Brain microvascular endothelial cell (primary cell): ENCODE measurements around the gene GRID1.

Experiments used
- DNase-seq: peaks from one replicate; pipeline ENCODE4 v3.0.0-alpha.2; 2020
- H3K27ac ChIP-seq: fragments of 250-450 bp; sonication (Bioruptor Pico); 2 replicates; pipeline ENCODE4 v1.5.1; 2020; ENCODE audit warnings: mild to moderate bottlenecking, moderate library complexity
- H3K27me3 ChIP-seq: fragments of 250-450 bp; sonication (Bioruptor Pico); replicated peaks from 2 replicates; pipeline ENCODE4 v1.5.1; 2020; ENCODE audit warnings: mild to moderate bottlenecking
- H3K36me3 ChIP-seq: fragments of 250-450 bp; sonication (Bioruptor Pico); replicated peaks from 2 replicates; pipeline ENCODE4 v1.5.1; 2020; ENCODE audit warnings: mild to moderate bottlenecking
- H3K4me3 ChIP-seq: 2 replicates; pipeline ENCODE4 v1.5.1; 2011; ENCODE audit warnings: low read depth, mild to moderate bottlenecking, control low read depth, low read length, moderate library complexity
- in situ Hi-C: cut with HindIII; loops from 2 replicates; pipeline ENCODE4 v1.10.0; 2017; ENCODE audit warnings: low sequenced_read_pairs, low pct_ligation_motif_present
- TF ChIP-seq, protein P1 (sequence below): IDR thresholded peaks from 2 replicates; pipeline ENCODE4 v1.5.1; 2011; ENCODE audit warnings: low read depth, mild to moderate bottlenecking, moderate library complexity, low read length, control low read depth, inconsistent platforms; ENCODE audit errors: missing control alignments

GRID1 gene

DNA sequence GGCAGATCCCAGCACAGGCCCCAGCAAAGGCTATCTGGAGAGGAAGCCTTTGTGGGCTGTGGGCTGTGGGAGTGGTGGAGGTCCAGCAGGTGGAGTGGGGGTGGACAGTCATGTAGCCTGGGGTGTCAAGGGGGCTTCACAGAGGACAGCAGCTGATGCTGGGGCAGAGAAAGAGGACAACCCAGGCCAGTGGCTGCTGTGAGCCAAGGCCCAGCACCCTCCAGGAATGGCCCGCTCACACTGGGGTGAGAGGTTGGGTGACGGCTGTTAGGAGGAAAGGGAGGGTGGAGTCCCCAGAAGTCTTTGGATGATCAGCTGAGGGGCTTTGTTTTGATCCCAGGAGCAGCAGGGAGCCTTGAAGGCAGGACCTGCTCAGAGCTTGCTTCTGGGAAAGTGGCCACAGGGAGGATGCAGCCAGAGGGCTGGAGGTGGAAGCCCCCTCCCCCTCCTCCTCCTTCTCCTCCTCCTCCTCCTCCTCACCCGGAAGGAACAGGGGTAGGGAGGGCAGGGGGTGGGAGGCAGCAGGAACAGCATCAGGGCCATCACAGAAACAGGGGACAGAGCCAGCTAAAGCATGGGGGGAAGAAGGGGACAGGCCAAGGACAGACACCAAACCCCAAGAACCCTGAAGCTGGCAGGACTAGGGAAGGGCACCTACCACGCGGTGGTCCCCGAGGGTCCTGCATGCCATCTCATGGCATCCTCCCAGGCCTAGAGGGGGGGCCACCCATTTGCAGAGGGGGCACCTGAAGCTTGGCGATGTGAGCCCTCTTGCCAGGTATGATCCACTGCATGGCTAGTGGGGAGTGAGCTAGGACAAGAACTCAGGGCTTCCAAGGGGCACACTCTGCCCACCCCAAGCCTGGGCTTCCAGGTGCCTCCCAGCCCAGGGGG lies 144.9 kb downstream of the GRID1 start:
- TF ChIP-seq, protein P1, sequence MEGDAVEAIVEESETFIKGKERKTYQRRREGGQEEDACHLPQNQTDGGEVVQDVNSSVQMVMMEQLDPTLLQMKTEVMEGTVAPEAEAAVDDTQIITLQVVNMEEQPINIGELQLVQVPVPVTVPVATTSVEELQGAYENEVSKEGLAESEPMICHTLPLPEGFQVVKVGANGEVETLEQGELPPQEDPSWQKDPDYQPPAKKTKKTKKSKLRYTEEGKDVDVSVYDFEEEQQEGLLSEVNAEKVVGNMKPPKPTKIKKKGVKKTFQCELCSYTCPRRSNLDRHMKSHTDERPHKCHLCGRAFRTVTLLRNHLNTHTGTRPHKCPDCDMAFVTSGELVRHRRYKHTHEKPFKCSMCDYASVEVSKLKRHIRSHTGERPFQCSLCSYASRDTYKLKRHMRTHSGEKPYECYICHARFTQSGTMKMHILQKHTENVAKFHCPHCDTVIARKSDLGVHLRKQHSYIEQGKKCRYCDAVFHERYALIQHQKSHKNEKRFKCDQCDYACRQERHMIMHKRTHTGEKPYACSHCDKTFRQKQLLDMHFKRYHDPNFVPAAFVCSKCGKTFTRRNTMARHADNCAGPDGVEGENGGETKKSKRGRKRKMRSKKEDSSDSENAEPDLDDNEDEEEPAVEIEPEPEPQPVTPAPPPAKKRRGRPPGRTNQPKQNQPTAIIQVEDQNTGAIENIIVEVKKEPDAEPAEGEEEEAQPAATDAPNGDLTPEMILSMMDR = no peak
- H3K27me3 ChIP-seq = no peaks in the 10 kb centered on the region
- in situ Hi-C loops = no loop called here
- no peaks in the 10 kb centered on the region for H3K36me3 ChIP-seq
- no peak for DNase-seq
- H3K4me3 ChIP-seq = no peak overlapping the region
- H3K27ac ChIP-seq = no peak overlapping the region

DNA sequence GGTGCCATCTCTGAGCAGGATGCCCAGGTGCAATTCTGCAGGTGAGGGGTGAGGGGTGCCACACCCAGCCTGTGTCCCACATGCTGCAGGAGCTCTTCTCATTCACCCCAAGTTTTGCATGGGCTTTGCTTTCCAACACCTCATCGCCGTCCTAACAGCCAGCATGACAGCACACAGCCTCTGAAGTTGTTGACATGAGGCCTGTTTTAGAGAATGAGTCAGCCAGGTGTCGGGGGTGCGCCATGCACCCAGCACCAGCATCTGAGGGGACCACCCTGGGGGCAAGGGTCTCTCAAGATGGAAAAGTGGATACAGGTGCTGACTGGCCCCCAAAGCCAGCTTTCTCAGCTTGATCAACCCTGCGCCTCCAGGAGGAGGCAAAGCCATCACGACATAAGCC lies 146.0 kb downstream of the GRID1 start:
- no peak overlapping the region for H3K4me3 ChIP-seq
- in situ Hi-C loops = no loop called here
- TF ChIP-seq, protein P1 = no peak

DNA sequence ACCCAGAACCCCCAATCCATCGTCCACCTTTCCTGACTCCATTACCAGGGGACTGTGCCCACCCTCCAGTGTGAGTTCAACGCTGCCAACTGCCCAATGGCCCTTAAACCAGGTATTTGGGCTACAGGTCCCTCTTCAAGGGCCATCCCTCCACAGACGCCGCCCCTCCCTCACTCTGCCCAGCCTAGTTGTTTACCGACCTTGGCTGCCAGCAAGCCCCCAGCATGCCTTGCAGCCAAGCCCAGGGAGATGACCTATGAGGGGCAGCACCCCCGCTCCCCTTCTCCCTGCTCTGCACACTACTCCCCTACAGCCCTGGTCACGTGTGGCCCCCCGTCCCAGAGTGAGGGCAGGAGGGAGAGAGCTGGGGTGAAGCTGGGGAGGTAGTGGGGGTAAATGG lies 147.3 kb downstream of the GRID1 start:
- Histone ChIP-seq H3K27ac (no peak overlapping the region), H3K36me3 (no peaks in the 10 kb centered on the region), H3K27me3 (no peaks in the 10 kb centered on the region), H3K4me3 (no peak overlapping the region)
- no peak for DNase-seq
- TF ChIP-seq, protein P1 = no peak
- in situ Hi-C loops = no loop called here

More for the DNA sequence above, 146.0 kb downstream of the GRID1 start:
- Histone ChIP-seq H3K36me3 (no peaks in the 10 kb centered on the region), H3K27ac (no peak overlapping the region), H3K27me3 (no peaks in the 10 kb centered on the region)
- DNase-seq = no peak

DNA sequence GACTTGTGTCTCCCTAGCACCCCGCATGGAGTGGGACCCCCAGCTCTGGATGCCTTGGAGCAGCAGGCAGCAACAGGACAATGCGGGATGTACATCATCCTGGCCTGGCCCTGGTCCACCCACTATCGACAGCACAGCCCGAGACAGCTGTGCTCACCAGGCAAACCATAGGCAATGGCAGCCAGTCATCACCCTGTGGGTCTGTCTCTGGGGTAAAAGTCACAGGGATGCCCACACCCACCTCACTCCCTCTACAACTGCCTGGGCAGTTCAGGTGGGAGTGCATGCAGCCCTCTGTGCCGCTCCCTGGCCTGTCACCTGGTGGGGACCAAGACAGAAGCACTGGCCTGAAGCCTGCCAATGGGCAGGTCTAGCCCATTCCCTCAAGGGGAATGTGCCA lies 147.8 kb downstream of the GRID1 start:
- Histone ChIP-seq H3K27me3 (no peaks in the 10 kb centered on the region), H3K4me3 (no peak overlapping the region), H3K27ac (no peak overlapping the region), H3K36me3 (no peaks in the 10 kb centered on the region)
- in situ Hi-C loops = no loop called here
- TF ChIP-seq, protein P1 = no peak
- DNase-seq = no peak

DNA sequence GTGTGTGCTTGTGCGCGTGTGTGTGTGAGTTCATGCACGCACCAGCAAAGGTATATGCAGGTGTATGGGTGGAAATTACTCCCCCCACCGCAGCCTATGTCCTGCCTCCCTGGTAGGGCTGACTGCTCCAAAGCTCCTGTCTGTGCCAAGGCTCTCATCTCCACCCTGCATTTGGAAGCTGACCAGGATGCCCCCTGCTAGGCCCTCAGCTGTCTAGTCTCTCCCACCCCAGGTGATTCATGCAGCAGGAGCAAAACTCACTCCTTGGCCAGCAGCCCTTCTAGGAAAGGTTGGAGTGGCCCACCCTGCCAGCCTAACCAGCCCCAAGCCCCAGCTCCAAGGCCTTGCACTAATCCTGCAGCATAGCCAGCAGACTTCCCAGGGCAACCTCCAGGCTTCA lies 148.4 kb downstream of the GRID1 start:
- Histone ChIP-seq H3K27me3 (no peaks in the 10 kb centered on the region), H3K4me3 (no peak overlapping the region), H3K27ac (no peak overlapping the region), H3K36me3 (no peaks in the 10 kb centered on the region)
- in situ Hi-C loops = no loop called here
- TF ChIP-seq, protein P1 = no peak
- no peak for DNase-seq
